ENCODE results near the gene SRL. TPM values are rescaled to one million over a fixed set of nuclear protein-coding genes. Genes with fewer than 3 reads are reported as not detected.

The SRL gene
- total and polyA plus RNA-seq, 2 of the 8 experiments (the other 6 are each of a cell fraction or from before 2014, with no cell fraction given) = 0.05 TPM; not detected in 1

- Histone ChIP-seq H3K79me1 (ENCODE audit: low read depth, low read length) (no peaks in the 10 kb centered on the region), H2AFZ (ENCODE audit: low read length) (no peak overlapping the region), H4K8ac (ENCODE audit: extremely low read depth, insufficient read depth, low read length) (no peak overlapping the region), H2BK120ac (replicated peaks; ENCODE audit: low read depth, low read length) (no peak overlapping the region), H2AK5ac (ENCODE audit: low read depth, low read length) (no peak overlapping the region), H3K27me3 (replicated peaks in 1 of 4; ENCODE audit: control insufficient read depth in 3 of 4, extremely low read depth in 1 of 4, insufficient read depth in 3 of 4, low read length in 3 of 4) (no peaks in the 10 kb centered on the region), H3K9me3 (ENCODE audit: insufficient read depth in 2 of 2, low read depth in 1 of 2, low read length in 1 of 2) (no peaks in the 10 kb centered on the region), H3K23me2 (ENCODE audit: low read depth, low read length) (no peaks in the 10 kb centered on the region), H3K4me2 (ENCODE audit: insufficient read depth in 1 of 2, low read depth in 2 of 2, low read length in 2 of 2) (no peak overlapping the region), H2BK5ac (ENCODE audit: low read depth, low read length) (no peak overlapping the region), H3K36me3 (ENCODE audit: control insufficient read depth in 2 of 4, insufficient read depth in 4 of 4, low read length in 3 of 4) (no peaks in the 10 kb centered on the region), H3K9ac (replicated peaks in 1 of 4; ENCODE audit: extremely low read depth in 1 of 4, low read depth in 3 of 4, low read length in 3 of 4) (no peak overlapping the region), H4K91ac (replicated peaks; ENCODE audit: insufficient read length, low read length) (no peak overlapping the region), H3K4me3 (ENCODE audit: extremely low read depth in 1 of 4, insufficient read depth in 2 of 4, low read depth in 3 of 4, low read length in 4 of 4) (no peak overlapping the region), H4K5ac (ENCODE audit: insufficient read length, low read depth, low read length) (no peak overlapping the region), H3K56ac (replicated peaks; ENCODE audit: insufficient read length, low read depth, low read length) (no peak overlapping the region), H3K4ac (replicated peaks; ENCODE audit: insufficient read length, low read depth, low read length) (no peak overlapping the region), H3K23ac (ENCODE audit: insufficient read length) (no peak overlapping the region), H4K20me1 (replicated peaks in 1 of 2; ENCODE audit: control insufficient read depth in 1 of 2, insufficient read depth in 2 of 2, low read length in 2 of 2) (no peaks in the 10 kb centered on the region), H3K79me2 (ENCODE audit: control insufficient read depth in 1 of 2, insufficient read depth in 2 of 2, low read length in 2 of 2) (no peaks in the 10 kb centered on the region), H3K18ac (ENCODE audit: extremely low read depth, low read length) (no peak overlapping the region), H3K4me1 (replicated peaks in 1 of 4; ENCODE audit: control insufficient read depth in 3 of 4, insufficient read depth in 4 of 4, low read length in 3 of 4) (peaks cover 0 to 10% (median 4%) of the 10 kb centered on the region in 4 experiments; a peak in 4 of 7 replicates), H2BK12ac (ENCODE audit: low read depth, low read length) (no peak overlapping the region), H3K27ac (ENCODE audit: low read depth, low read length) (no peak overlapping the region), H2BK15ac (ENCODE audit: low read length) (no peak overlapping the region), H2BK20ac (ENCODE audit: low read length) (no peak overlapping the region), H3K14ac (ENCODE audit: insufficient read length) (no peak overlapping the region)
- WGBS, 2 experiments (ENCODE audit: extremely low coverage in 1 of 2, insufficient coverage in 1 of 2, insufficient read length in 1 of 2, insufficient replicate concordance in 2 of 2, low coverage in 1 of 2, low lambda C conversion rate in 2 of 2, missing lambda C conversion rate in 1 of 2) = 91% methylated on average over 2 of the region's 5 CpGs; no CpG with 5 or more reads in 1 of the 2 experiments
- FAIRE-seq (no peak), DNase-seq (ENCODE audit: low read depth in 1 of 2, low spot score in 2 of 2) (no peak)
- ChIA-PET CTCF (ENCODE audit: partially characterized antibody) (interaction anchor here (0.7 to 3.1 kb wide), 3 partner anchors 33 to 702 kb away, joined by 4 to 11 read pairs (median 4); no protein-coding TSS in a partner anchor), POLR2A (ENCODE audit: partially characterized antibody) (interaction anchor here (0.6 kb wide), 1 partner anchor 26 kb away, joined by 3 read pairs; no protein-coding TSS in a partner anchor)
- TF ChIP-seq ATF3 (IDR thresholded peaks at IDR 0.05; ENCODE audit: insufficient read depth, low read depth, low read length) = no peak
- TF ChIP-seq EGR1 (IDR thresholded peaks at IDR 0.05; ENCODE audit: borderline replicate concordance, low read depth, low read length) = no peak
- TF ChIP-seq TCF12 (IDR thresholded peaks at IDR 0.05; ENCODE audit: low read depth, low read length) = no peak
- no peak for TF ChIP-seq ATF2 (IDR thresholded peaks at IDR 0.05; ENCODE audit: low read length)
- no peak for TF ChIP-seq SIX5 (IDR thresholded peaks at IDR 0.05; ENCODE audit: low read depth, low read length)
- TF ChIP-seq E2F6 (IDR thresholded peaks at IDR 0.05) = no peak
- TF ChIP-seq TAF7 (optimal IDR thresholded peaks at IDR 0.05; ENCODE audit: borderline replicate concordance, low read depth, low read length) = no peak
- no peak for TF ChIP-seq CBX8 (IDR thresholded peaks at IDR 0.05; ENCODE audit: borderline replicate concordance, low read depth, low read length)
- TF ChIP-seq RXRA (IDR thresholded peaks at IDR 0.05; ENCODE audit: insufficient read depth, low read depth, low read length) = no peak
- TF ChIP-seq PHF8 (conservative IDR thresholded peaks at IDR 0.05; ENCODE audit: low read depth, low read length) = no peak
Measured at GRCh38 chr16:4220358-4220757, 21.5 kb downstream of the SRL start.

All from H1 (cell line).